Epithelial cell of esophagus (primary cell): ENCODE measurements around the gene NUS1.
"Not testable (repeated sequence)": the region's sequence is repeated elsewhere in the genome, so short reads cannot be mapped to it uniquely, and the experiment has no call there.

Source experiments
- DNase-seq: peaks from one replicate; pipeline ENCODE4 v3.0.0; 2010; ENCODE audit warnings: low read depth
- H3K4me3 ChIP-seq: 2 replicates; pipeline ENCODE4 v1.5.1; 2011; ENCODE audit warnings: mild to moderate bottlenecking, low read length, control low read depth
- CTCF ChIP-seq: IDR thresholded peaks from 2 replicates; pipeline ENCODE4 v1.5.1; 2011; ENCODE audit warnings: low read depth, mild to moderate bottlenecking, low read length, control low read depth, inconsistent platforms; ENCODE audit not compliant: insufficient read depth; ENCODE audit errors: missing control alignments

Gene NUS1

GRCh38 chr6:117674991-117675657, at the start of gene NUS1:
NUS1 (plus strand) TSS chr6:117675469; CDS start chr6:117675671, 202 bp downstream.
- TF ChIP-seq CTCF = peak; percentile 61
- DNase-seq = peak; percentile 98
- peak within 1 kb of the TSS; percentile 81 for H3K4me3 ChIP-seq

GRCh38 chr6:117627533-117627932, 47.7 kb upstream of the NUS1 start:
- no peak for TF ChIP-seq CTCF

GRCh38 chr6:117629119-117629660, 46.1 kb upstream of the NUS1 start:
- no peak for DNase-seq
- no peak overlapping the region for H3K4me3 ChIP-seq
- no peak for TF ChIP-seq CTCF

More at GRCh38 chr6:117627533-117627932, 47.7 kb upstream of the NUS1 start:
- DNase-seq = no peak
- no peak overlapping the region for H3K4me3 ChIP-seq

- H3K4me3 ChIP-seq = no peak overlapping the region
- no peak for TF ChIP-seq CTCF
- no peak for DNase-seq
Measured at GRCh38 chr6:117637770-117638169, 37.5 kb upstream of the NUS1 start.

- no peak for DNase-seq
- TF ChIP-seq CTCF = no peak
- no peak overlapping the region for H3K4me3 ChIP-seq
Measured at GRCh38 chr6:117642976-117643375, 32.3 kb upstream of the NUS1 start.

GRCh38 chr6:117651984-117652383, 23.3 kb upstream of the NUS1 start:
- H3K4me3 ChIP-seq, DNase-seq: not testable (repeated sequence)

- no peak for TF ChIP-seq CTCF
- no peak overlapping the region for H3K4me3 ChIP-seq
- no peak for DNase-seq
Measured at GRCh38 chr6:117653949-117654348, 21.3 kb upstream of the NUS1 start.
